MCF 10A (cell line): ENCODE results near the gene ZBTB32. TPM values are rescaled to one million over a fixed set of nuclear protein-coding genes. Genes with fewer than 3 reads are reported as not detected.
A peak's percentile ranks its signal among the peaks of the same experiment; 100 is the strongest.

Source experiments
- BruUV-seq: library from RNA; stranded (reverse); fragments of 400-500 nt; replicated peaks from 2 replicates; lab custom pipeline; 2021; lab: Mats Ljungman, UMichigan
- CTCF ChIA-PET: fragments of 300-600 bp; sonication (Branson Sonifier 250); formaldehyde crosslinking; extraction: SDS; loops from one replicate; lab custom pipeline; 2021; ENCODE audit warnings: antibody characterized with exemption, inconsistent platforms; lab: Yijun Ruan, JAX
- POLR2A ChIA-PET: fragments of 300-600, 350-650 bp; sonication (Branson Sonifier 250); formaldehyde crosslinking; extraction: SDS; loops from one replicate; lab custom pipeline; 2020; ENCODE audit warnings: antibody characterized with exemption, inconsistent platforms; lab: Yijun Ruan, JAX
- DNase-seq: peaks from one replicate; pipeline ENCODE4 v3.0.0-alpha.2; 2018; ENCODE audit not compliant: unreplicated experiment
- H3K27ac Mint-ChIP-seq: one replicate; pipeline ENCODE4 v1.8.0; 2022; ENCODE audit warnings: mild to moderate bottlenecking, low read depth, mixed read lengths; ENCODE audit not compliant: unreplicated experiment
- H3K27me3 Mint-ChIP-seq: one replicate; pipeline ENCODE4 v1.8.0; 2022; ENCODE audit warnings: mixed read lengths; ENCODE audit not compliant: insufficient read depth, unreplicated experiment
- H3K36me3 Mint-ChIP-seq: one replicate; pipeline ENCODE4 v1.8.0; 2022; ENCODE audit warnings: mild to moderate bottlenecking, moderate library complexity, mixed read lengths; ENCODE audit not compliant: insufficient read depth, unreplicated experiment
- H3K4me1 Mint-ChIP-seq: one replicate; pipeline ENCODE4 v1.8.0; 2022; ENCODE audit warnings: mixed read lengths; ENCODE audit not compliant: insufficient read depth, unreplicated experiment
- H3K4me3 Mint-ChIP-seq: one replicate; pipeline ENCODE4 v1.8.0; 2022; ENCODE audit warnings: mild to moderate bottlenecking, moderate library complexity, mixed read lengths; ENCODE audit not compliant: unreplicated experiment
- H3K9me3 Mint-ChIP-seq: one replicate; pipeline ENCODE4 v1.8.0; 2022; ENCODE audit warnings: mixed read lengths; ENCODE audit not compliant: unreplicated experiment
- CTCF ChIP-seq: fragments of 200-600 bp; IDR thresholded peaks from one replicate; pipeline ENCODE4 v1.8.0; 2022; ENCODE audit warnings: antibody characterized with exemption, mild to moderate bottlenecking; ENCODE audit not compliant: unreplicated experiment
- intact Hi-C: fragments of 100-400 bp; cut with micrococcal nuclease; formaldehyde crosslinking; loops from 2 replicates; pipeline ENCODE4 v1.14.1; 2022
- total RNA-seq: library from RNA; stranded (reverse); gene quantifications from 2 replicates; pipeline ENCODE4 v1.2.3, GENCODE V29; 2022

ZBTB32 gene
- total RNA-seq, 1 experiment from 2014 or later = not detected

DNA sequence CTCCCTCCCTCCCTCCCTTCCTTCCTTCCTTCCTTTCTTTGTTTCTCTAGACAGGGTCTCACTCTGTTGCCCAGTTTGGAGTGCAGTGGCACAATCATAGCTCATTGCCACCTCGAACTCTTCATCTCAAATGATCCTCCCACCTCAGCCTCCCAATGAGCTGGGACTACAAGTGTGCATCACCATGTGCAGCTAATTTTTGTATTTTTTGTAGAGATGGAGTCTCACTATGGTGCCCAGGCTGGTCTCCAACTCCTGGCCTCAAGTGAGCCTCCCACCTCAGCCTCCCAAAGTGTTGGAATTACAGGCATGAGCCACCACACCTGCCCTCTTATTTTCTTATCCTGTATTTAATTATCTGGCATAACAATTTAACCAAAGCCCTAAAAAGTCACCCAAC is 33.7 kb upstream of the ZBTB32 start:
- Mint-ChIP-seq H3K9me3 (no peaks in the 10 kb centered on the region), H3K4me1 (peaks cover 6% of the 10 kb centered on the region), H3K4me3 (no peak overlapping the region), H3K27me3 (peaks cover 37% of the 10 kb centered on the region), H3K36me3 (no peaks in the 10 kb centered on the region), H3K27ac (no peak overlapping the region)
- intact Hi-C loops = no loop called here
- no peak for DNase-seq
- no peak for TF ChIP-seq CTCF
- no TSS peak for BruUV-seq
- ChIA-PET CTCF (interaction anchor here (1.0 kb wide), 1 partner anchor 45 kb away, joined by 3 read pairs; no protein-coding TSS in a partner anchor), POLR2A (interaction anchor here (0.9 kb wide), 1 partner anchor 9 kb away, joined by 3 read pairs; no protein-coding TSS in a partner anchor)

DNA sequence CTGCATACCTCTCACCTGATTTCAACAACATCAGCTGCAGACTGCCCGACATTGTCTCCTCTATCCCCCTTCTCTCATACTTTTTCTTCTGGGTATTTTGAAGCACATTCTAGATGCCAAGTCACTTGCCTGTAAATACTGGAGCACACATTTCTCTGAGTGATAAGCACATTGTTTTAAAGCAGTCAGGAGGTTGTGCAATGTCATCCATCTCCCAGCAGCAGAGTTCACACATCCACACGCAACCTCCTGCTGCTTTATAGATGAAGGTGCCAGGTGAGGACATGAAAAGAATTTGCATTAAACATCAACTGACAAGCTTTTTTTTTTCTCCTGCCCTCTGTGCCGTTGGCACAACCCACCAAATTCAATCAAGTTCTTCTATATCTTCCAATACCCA is 32.5 kb upstream of the ZBTB32 start:
- H3K27ac Mint-ChIP-seq = no peak overlapping the region
- no peaks in the 10 kb centered on the region for H3K9me3 Mint-ChIP-seq
- CTCF ChIA-PET = interaction anchor here (0.6 kb wide), 2 partner anchors 10 to 391 kb away, joined by 3 to 5 read pairs; no protein-coding TSS in a partner anchor
- peaks cover 7% of the 10 kb centered on the region for H3K36me3 Mint-ChIP-seq
- peaks cover 6% of the 10 kb centered on the region for H3K4me1 Mint-ChIP-seq
- intact Hi-C loops = no loop called here
- TF ChIP-seq CTCF = no peak
- H3K4me3 Mint-ChIP-seq = no peak overlapping the region
- POLR2A ChIA-PET = interaction anchor here (0.7 kb wide), 1 partner anchor 293 kb away, joined by 3 read pairs; no protein-coding TSS in a partner anchor
- DNase-seq = no peak
- H3K27me3 Mint-ChIP-seq = peaks cover 47% of the 10 kb centered on the region
- no TSS peak for BruUV-seq

GRCh38 chr19:35673121-35673804 is 31.1 kb upstream of the ZBTB32 start:
- Mint-ChIP-seq H3K27ac (no peak overlapping the region), H3K4me1 (peaks cover 6% of the 10 kb centered on the region), H3K9me3 (no peaks in the 10 kb centered on the region), H3K36me3 (peaks cover 7% of the 10 kb centered on the region), H3K4me3 (peak overlapping the region; percentile 70), H3K27me3 (peaks cover 47% of the 10 kb centered on the region)
- BruUV-seq = no TSS peak
- DNase-seq = peak; percentile 61
- no peak for TF ChIP-seq CTCF
- CTCF ChIA-PET = interaction anchor here (0.6 to 0.7 kb wide), 3 partner anchors 19 to 26 kb away, joined by 3 to 7 read pairs (median 5); no protein-coding TSS in a partner anchor
- intact Hi-C loops = no loop called here
- POLR2A ChIA-PET = interaction anchor here (0.6 to 0.7 kb wide), 2 partner anchors 15 to 182 kb away, joined by 3 to 4 read pairs; no protein-coding TSS in a partner anchor

- H3K9me3 Mint-ChIP-seq = no peaks in the 10 kb centered on the region
- peaks cover 7% of the 10 kb centered on the region for H3K36me3 Mint-ChIP-seq
- no TSS peak for BruUV-seq
These were observed 28.7 kb upstream of the ZBTB32 start for GRCh38 chr19:35675589-35676140.

More at GRCh38 chr19:35675589-35676140, 28.7 kb upstream of the ZBTB32 start:
- POLR2A ChIA-PET = no interaction called here
- DNase-seq = no peak
- Mint-ChIP-seq H3K27ac (no peak overlapping the region), H3K4me1 (peaks cover 6% of the 10 kb centered on the region), H3K4me3 (no peak overlapping the region), H3K27me3 (peaks cover 30% of the 10 kb centered on the region)
- intact Hi-C loops = no loop called here
- no peak for TF ChIP-seq CTCF
- CTCF ChIA-PET = no interaction called here
